Measurements from ENCODE around the gene VWA8.
"Not testable (repeated sequence)": the region's sequence is repeated elsewhere in the genome, so short reads cannot be mapped to it uniquely, and the experiment has no call there.

Gene VWA8

GRCh38 chr13:41647699-41648313 is 313.1 kb downstream of the VWA8 start:
- not testable (repeated sequence) for DNase-seq (ENCODE audit: low read depth in 2 of 2)

GRCh38 chr13:41645331-41645730 is 315.6 kb downstream of the VWA8 start:
- DNase-seq (ENCODE audit: low read depth in 2 of 2) = no peak

GRCh38 chr13:41644742-41645141 is 316.2 kb downstream of the VWA8 start:
- no peak for DNase-seq (ENCODE audit: low read depth in 2 of 2)

GRCh38 chr13:41643507-41643906 is 317.4 kb downstream of the VWA8 start:
- no peak for DNase-seq (ENCODE audit: low read depth in 2 of 2)

GRCh38 chr13:41641961-41642360 is 318.9 kb downstream of the VWA8 start:
- DNase-seq (ENCODE audit: low read depth in 2 of 2) = no peak

GRCh38 chr13:41641429-41641828 is 319.5 kb downstream of the VWA8 start:
- no peak for DNase-seq (ENCODE audit: low read depth in 2 of 2)

- DNase-seq (ENCODE audit: low read depth in 2 of 2) = no peak
Observed at GRCh38 chr13:41639955-41640780, 320.7 kb downstream of the VWA8 start.

GRCh38 chr13:41639237-41639904 is 321.5 kb downstream of the VWA8 start:
- DNase-seq (ENCODE audit: low read depth in 2 of 2) = no peak

GRCh38 chr13:41637586-41637985 is 323.3 kb downstream of the VWA8 start:
- no peak for DNase-seq (ENCODE audit: low read depth in 2 of 2)

GRCh38 chr13:41637032-41637431 is 323.9 kb downstream of the VWA8 start:
- not testable (repeated sequence) for DNase-seq (ENCODE audit: low read depth in 2 of 2)

GRCh38 chr13:41636590-41636989 is 324.3 kb downstream of the VWA8 start:
- DNase-seq (ENCODE audit: low read depth in 2 of 2) = not testable (repeated sequence)

GRCh38 chr13:41634407-41634806 is 326.5 kb downstream of the VWA8 start:
- no peak for DNase-seq (ENCODE audit: low read depth in 2 of 2)

GRCh38 chr13:41633776-41634175 is 327.1 kb downstream of the VWA8 start:
- DNase-seq (ENCODE audit: low read depth in 2 of 2) = no peak

- DNase-seq (ENCODE audit: low read depth in 2 of 2) = no peak
Observed at GRCh38 chr13:41631296-41631965, 329.5 kb downstream of the VWA8 start.

GRCh38 chr13:41627425-41627824 is 333.5 kb downstream of the VWA8 start:
- DNase-seq (ENCODE audit: low read depth in 2 of 2) = no peak

- DNase-seq (ENCODE audit: low read depth in 2 of 2) = no peak
Observed at GRCh38 chr13:41624041-41624440, 336.9 kb downstream of the VWA8 start.

- DNase-seq (ENCODE audit: low read depth in 2 of 2) = no peak
Observed at GRCh38 chr13:41622432-41623429, 338.2 kb downstream of the VWA8 start.

- no peak for DNase-seq (ENCODE audit: low read depth in 2 of 2)
Observed at GRCh38 chr13:41621716-41622431, 339.0 kb downstream of the VWA8 start.

GRCh38 chr13:41617633-41618032 is 343.3 kb downstream of the VWA8 start:
- DNase-seq (ENCODE audit: low read depth in 2 of 2) = not testable (repeated sequence)

- no peak for DNase-seq (ENCODE audit: low read depth in 2 of 2)
Observed at GRCh38 chr13:41616151-41616550, 344.8 kb downstream of the VWA8 start.

Data from stimulated activated CD4-positive, alpha-beta T cell treated with anti-CD3 and anti-CD28 coated beads, Interleukin-15, amount 100 ng/mL, for 48 hours (primary cell).